ENCODE data around the gene CAPZB.
"Not testable (repeated sequence)": the region's sequence is repeated elsewhere in the genome, so short reads cannot be mapped to it uniquely, and the experiment has no call there.

CAPZB gene

DNA sequence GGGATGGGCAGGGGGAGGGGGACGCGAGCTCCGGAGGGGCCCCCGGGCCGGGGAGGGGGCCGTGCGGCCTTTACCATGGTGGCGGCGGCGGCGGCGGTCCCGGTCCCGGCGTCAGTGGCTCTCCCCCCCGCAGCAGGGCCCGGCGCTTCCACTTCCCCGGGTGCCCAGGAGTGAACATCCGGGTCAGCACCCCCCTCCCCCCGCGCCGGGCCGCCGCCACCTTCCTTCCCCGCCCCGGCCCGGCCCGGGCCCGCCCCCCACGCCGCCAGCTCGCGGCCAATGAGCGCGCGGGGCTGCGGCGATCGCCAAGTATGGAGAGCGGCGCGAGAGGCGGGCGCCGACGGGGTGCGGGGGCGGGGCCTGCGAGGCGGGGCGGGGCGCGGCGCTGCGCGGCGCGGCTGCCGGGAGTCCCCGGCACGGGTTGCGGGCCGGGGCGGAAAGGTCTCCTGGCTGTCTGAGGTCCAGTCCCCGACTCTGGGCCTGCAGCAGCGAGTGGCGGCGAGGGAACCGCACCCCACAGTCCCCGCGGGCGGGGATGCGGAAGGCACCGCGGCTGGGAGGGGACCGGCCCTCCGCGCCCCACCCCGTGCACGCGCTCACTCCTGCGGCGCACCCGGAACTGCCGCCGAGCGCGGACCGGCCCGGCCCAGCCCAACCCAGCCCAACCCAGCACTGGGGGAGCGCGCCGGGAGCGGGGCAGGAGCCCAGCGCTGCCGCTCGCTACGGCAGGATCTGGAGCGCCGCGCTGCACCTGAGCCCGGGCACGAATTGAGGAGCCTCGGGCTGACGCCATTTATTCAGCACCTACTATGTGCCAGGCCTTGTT lies at the start of gene CAPZB:
Gene CAPZB (minus strand): TSS at position 178 of the 826 bp plus-strand sequence. CDS start 101 bp downstream, at position 77.
- DNase-seq = peak; percentile 78

- no peak for DNase-seq
Measured at GRCh38 chr1:19534281-19534680, 48.9 kb upstream of the CAPZB start.

DNA sequence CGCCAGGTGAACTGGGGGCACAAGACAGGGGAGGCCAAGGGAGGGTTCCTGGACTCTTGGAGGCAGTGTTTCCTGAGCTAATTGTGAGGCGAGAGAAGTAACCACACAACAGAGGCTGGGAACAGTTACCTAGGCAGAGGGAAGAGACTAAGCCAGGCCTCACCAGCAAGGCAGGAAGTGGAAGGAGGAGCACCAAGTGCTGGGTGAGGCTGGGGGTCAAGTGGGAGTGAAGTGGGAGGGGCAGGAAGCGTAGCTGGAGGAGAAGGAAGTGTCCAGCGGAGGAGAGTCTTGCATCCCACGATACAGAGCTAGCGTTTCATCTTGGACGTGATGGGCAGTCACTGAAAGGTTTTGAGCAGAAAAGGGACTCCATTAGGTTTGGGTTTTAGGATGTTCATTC lies 48.3 kb upstream of the CAPZB start:
- DNase-seq = no peak

DNA sequence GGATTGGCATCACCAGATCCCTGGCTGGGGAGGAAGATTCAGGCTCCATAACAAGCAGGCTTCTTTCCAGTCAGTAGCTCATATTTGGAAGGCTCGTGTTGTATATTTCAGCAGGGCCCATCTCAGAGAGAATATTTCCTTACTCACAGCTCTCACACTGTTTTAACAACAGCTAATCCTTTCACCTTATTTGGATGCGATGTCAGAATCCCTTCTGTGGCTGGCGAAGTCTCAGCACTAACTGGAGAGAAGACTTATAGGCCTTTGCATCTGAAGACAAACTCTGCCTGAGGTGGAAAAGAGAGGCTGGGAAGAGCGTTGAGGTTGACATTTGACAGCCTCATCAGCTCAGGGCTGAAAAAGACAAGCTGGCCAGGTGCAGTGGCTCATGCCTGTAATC lies 47.2 kb upstream of the CAPZB start:
- DNase-seq = no peak

DNA sequence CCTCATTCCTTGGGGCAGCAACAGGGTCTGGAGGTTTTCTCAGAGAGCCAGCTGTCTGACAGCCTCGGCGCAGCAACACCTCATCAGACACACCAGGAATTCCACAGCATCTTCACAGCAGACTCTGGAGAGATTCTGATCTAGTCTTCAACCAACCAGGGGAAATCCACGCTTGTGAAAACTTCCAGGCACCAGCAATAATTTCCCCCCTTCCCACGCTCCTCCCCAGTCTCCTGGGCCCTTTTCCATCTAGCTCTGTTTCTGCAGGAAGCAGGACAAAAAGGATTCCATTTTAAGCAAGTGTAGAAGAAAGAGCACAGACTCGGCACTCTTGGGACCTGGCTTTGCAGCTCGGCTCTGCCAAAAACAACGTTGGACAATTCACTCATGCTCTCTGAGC lies 44.3 kb upstream of the CAPZB start:
- DNase-seq = no peak

GRCh38 chr1:19528438-19528837 lies 43.1 kb upstream of the CAPZB start:
- DNase-seq = no peak

GRCh38 chr1:19525607-19526545 lies 40.5 kb upstream of the CAPZB start:
- DNase-seq = no peak

DNA sequence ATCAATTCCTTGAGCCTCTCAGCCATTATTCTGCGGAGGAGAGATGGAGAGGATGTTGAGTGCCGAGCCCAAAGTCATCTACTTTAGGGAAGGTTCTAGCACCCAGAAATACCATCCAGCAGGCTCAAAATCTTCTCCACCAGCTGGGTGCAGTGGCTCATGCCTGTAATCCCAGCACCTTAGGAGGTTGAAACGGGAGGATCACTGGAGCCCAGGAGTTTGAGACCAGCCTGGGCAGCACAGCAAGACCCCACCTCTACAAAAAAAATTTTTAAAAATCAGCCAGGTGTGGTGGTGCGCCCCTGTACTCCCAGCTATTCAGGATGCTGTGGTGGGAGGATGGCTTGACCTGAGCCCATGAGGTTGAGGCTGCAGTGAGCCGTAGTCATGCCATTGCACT lies 39.5 kb upstream of the CAPZB start:
- DNase-seq = no peak

DNA sequence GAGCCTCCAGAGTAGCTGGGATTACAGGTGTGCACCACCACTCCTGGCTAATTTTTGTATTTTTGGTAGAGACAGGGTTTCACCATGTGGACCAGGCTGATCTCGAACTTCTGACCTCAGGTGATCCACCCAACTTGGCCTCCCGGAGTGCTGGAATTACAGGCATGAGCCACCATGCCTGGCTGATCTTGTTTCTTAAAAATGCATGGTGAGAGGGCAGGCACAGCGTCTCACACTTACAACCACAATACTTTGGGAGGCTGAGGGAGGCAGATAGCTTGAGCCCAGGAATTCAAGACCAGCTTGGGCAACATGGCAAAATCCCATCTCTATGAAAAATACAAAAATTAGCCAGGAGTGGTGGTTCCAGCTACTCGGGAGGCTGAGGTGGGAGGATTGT lies 37.2 kb upstream of the CAPZB start:
- DNase-seq = not testable (repeated sequence)

- DNase-seq = no peak
Measured at GRCh38 chr1:19521411-19521810, 36.1 kb upstream of the CAPZB start.

DNA sequence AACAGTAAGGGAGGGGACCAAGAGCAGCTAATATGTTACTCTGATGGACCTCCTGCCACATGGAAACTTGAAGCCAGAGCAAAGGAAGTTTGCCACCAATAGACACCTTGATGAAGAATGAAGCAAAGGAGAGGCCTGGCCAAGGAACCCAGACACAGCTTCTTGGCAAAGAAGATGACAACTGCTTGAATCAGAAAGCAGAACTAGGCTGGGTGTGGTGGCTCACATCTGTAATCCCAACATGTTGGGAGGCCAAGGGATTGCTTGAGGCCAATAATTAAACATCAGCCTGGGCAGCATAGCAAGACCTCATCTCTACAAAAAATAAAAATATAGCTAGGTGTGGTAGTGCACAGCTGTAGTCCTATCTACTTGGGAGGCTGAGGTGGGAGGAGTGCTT lies 31.7 kb upstream of the CAPZB start:
- DNase-seq = no peak

DNA sequence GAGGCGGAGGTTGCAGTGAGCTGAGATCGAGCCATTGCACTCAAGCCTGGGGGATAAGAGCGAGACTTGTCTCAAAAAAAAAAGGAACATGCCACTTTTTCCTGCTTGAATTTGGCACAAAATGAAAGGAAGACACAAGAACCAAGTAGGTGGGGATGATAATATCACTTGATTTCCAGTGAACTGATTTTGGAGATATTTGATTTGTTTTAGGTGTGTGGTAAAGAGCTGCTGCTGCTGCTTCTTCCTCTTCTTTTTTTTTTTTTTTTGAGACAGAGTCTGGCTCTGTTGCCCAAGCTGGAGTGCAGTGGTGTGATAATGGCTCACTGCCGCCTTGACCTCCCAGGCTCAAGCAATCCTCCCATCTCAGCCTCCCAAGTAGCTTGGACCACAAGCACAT lies 29.9 kb upstream of the CAPZB start:
- DNase-seq = no peak

- no peak for DNase-seq
Measured at GRCh38 chr1:19514391-19514831, 29.1 kb upstream of the CAPZB start.

DNA sequence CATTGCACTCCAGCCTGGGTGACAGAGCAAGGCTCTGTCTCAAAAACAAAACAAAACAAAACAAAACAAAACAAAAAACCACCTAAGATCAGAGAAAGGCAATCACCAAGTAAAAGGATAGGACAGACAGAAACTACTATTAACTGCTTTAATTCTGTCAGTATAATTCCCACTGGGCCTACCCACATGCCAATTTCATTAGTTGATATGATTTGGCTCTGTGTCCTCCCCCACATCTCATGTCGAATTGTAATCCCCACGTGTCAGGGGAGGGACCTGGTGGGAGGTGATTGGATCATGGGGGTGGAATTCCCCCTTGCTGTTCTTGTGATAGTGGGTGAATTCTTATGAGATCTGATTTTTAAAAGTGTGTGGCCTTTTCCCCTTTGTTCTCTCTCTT lies 27.2 kb upstream of the CAPZB start:
- no peak for DNase-seq

GRCh38 chr1:19511116-19511515 lies 25.8 kb upstream of the CAPZB start:
- DNase-seq = no peak

DNA sequence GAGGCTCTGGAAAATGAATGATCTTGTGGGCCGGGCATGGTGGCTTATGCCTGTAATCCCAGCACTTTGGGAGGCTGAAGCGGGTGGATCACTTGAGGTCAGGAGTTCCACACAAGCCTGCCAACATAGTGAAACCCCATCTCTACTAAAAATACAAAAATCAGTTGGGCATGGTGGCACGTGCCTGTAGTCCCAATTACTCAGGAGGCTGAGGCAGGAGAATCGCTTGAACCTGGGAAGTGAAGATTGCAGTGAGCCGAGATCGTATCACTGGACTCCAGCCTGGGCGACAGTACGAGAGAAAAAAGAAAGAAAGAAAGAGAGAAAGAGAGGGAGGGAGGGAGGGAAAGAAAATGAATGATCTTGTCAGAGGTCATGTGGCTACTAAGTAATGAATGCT lies 24.3 kb upstream of the CAPZB start:
- DNase-seq = not testable (repeated sequence)

DNA sequence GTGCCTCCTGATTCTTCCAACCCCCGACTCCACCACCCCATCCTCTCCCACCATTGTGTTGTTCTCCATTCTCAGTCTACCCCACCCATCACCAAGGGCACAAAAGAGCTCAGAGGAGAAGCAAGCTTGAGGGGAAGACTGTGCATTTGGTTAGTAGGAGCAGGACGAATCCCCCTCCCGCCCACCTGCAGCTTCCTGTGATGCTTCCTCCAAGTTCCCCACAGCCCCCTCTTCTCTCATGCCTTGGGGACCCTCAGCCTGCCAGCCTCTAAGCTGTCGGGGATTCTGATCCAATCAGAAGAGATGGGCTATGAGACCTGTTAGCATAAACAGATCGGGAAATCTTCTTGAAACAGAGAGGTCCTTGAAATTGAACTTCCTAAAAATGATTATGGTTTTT lies 22.2 kb upstream of the CAPZB start:
- DNase-seq = no peak

DNA sequence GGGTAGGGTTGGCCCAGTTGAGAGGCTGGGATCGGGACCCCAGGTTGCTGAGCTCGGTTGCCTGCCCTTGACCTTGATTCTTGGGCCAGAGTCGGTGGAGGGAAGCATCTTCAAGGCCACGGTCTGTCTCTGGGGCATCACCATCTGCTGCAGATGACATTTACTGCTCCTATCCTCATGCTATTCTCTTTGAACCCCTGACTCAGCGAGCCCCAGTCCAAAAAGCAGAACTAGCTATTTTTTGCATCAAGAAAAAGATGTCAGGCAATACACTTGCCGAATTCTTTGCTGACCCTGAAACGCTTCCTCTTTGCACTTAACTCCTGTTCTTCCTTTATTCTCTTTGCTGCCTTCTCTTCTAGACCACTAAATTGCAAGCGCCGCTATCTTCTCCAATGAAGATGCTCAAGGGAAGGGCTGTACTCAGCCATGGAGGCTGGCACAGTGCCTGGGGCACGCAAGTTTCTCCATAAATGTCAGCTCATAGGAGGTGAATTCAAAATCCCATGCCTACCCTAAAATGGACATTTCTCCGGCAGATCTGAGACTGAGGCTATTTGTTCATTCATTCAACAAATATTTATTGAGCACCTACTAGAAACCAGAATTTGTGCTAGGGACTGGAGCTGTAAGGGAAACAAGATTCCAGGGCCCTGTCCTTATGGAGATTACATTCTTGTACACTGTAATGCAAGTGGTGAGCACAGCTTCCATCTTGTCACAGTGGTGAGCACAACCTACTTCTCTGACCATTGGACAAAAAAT lies 20.5 kb upstream of the CAPZB start:
- no peak for DNase-seq

DNA sequence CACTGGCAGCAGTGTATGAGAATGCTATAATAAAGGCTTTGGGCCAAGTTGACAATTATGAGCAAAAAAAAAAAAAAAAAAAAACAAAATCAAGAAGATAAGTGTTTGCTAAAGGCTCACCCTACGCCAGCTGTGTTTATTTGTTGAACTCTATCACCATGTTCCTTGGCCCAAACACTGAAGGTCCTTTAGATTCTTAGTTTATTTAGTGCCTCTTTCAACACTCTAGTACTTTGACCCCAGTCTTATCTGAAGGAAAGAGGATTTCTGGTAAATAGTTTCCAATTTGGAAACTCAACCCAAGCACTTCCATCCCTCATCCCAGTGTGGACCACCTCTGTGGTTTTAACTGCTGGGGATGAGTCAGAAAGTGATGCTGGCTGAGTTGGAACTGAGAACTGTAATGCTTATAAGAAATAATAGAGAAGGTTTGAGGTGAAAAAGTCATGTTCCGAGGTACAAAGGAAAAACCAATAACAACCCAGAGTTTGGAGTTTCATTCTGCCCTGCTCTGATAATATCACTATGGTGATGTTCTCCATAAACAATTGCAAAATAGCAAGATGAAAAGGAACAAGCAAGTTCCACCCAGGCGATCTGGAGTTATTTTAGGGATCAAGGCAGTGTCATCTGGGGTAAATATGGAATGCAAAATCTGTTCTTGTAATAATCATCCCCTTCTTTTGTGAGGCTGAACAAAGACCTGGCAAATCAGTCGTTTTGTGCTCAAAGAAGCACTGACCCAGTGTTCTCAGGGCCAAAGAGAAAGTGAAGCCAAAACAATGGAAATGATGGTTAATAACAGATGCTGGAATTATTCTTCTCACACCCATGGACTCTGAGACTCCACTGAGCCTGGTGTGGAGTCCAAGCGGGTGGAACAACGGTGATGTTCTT lies 19.7 kb upstream of the CAPZB start:
- DNase-seq = no peak

- not testable (repeated sequence) for DNase-seq
Measured at GRCh38 chr1:19502284-19502683, 16.9 kb upstream of the CAPZB start.

GRCh38 chr1:19499887-19500286 lies 14.5 kb upstream of the CAPZB start:
- not testable (repeated sequence) for DNase-seq

- not testable (repeated sequence) for DNase-seq
Measured at GRCh38 chr1:19497443-19497842, 12.1 kb upstream of the CAPZB start.

Measured in amniotic stem cell (primary cell).